Measurements from ENCODE around the gene ATPAF2.
A peak's percentile ranks its signal among the peaks of the same experiment; 100 is the strongest.

The ATPAF2 gene

GRCh38 chr17:18028114-18028951, 10.6 kb downstream of the ATPAF2 start:
- H3K9me3 ChIP-seq (ENCODE audit: control insufficient read depth in 5 of 5, low read length in 5 of 5): no peaks in the 10 kb centered on the region
- H3K4me3 ChIP-seq (ENCODE audit: low read depth in 1 of 5, low read length in 5 of 5): no peak overlapping the region
- peaks cover 0 to 19% (median 7%) of the 10 kb centered on the region in 5 donors for H3K36me3 ChIP-seq (ENCODE audit: control insufficient read depth in 5 of 5, insufficient read depth in 5 of 5, low read length in 5 of 5)
- peak overlapping the region in 1 of 5 donors; percentile 48 for H3K9ac ChIP-seq (ENCODE audit: low read length in 5 of 5)
- H3K27ac ChIP-seq (ENCODE audit: low read depth, low read length): no peak overlapping the region
- no peaks in the 10 kb centered on the region for H3K27me3 ChIP-seq (ENCODE audit: control insufficient read depth in 5 of 5, insufficient read depth in 4 of 5, low read length in 5 of 5)
- H3K4me1 ChIP-seq (ENCODE audit: control insufficient read depth in 5 of 5, insufficient read depth in 5 of 5, low read length in 5 of 5): peaks cover 0 to 43% (median 25%) of the 10 kb centered on the region in 5 donors

- H3K9ac ChIP-seq (ENCODE audit: low read length in 5 of 5): no peak overlapping the region
- no peaks in the 10 kb centered on the region for H3K27me3 ChIP-seq (ENCODE audit: control insufficient read depth in 5 of 5, insufficient read depth in 4 of 5, low read length in 5 of 5)
- peaks cover 0 to 32% (median 19%) of the 10 kb centered on the region in 5 donors for H3K4me1 ChIP-seq (ENCODE audit: control insufficient read depth in 5 of 5, insufficient read depth in 5 of 5, low read length in 5 of 5)
- peaks cover 0 to 19% (median 7%) of the 10 kb centered on the region in 5 donors for H3K36me3 ChIP-seq (ENCODE audit: control insufficient read depth in 5 of 5, insufficient read depth in 5 of 5, low read length in 5 of 5)
- no peak overlapping the region for H3K4me3 ChIP-seq (ENCODE audit: low read depth in 1 of 5, low read length in 5 of 5)
- no peak overlapping the region for H3K27ac ChIP-seq (ENCODE audit: low read depth, low read length)
- no peaks in the 10 kb centered on the region for H3K9me3 ChIP-seq (ENCODE audit: control insufficient read depth in 5 of 5, low read length in 5 of 5)
Observed at GRCh38 chr17:18027280-18027679, 11.7 kb downstream of the ATPAF2 start.

GRCh38 chr17:18025945-18026776, 12.8 kb downstream of the ATPAF2 start:
- no peaks in the 10 kb centered on the region for H3K9me3 ChIP-seq (ENCODE audit: control insufficient read depth in 5 of 5, low read length in 5 of 5)
- peaks cover 0 to 23% (median 12%) of the 10 kb centered on the region in 5 donors for H3K4me1 ChIP-seq (ENCODE audit: control insufficient read depth in 5 of 5, insufficient read depth in 5 of 5, low read length in 5 of 5)
- no peak overlapping the region for H3K27ac ChIP-seq (ENCODE audit: low read depth, low read length)
- peak overlapping the region in 1 of 5 donors; percentile 44 for H3K4me3 ChIP-seq (ENCODE audit: low read depth in 1 of 5, low read length in 5 of 5)
- no peaks in the 10 kb centered on the region for H3K27me3 ChIP-seq (ENCODE audit: control insufficient read depth in 5 of 5, insufficient read depth in 4 of 5, low read length in 5 of 5)
- peaks cover 0 to 27% (median 14%) of the 10 kb centered on the region in 5 donors for H3K36me3 ChIP-seq (ENCODE audit: control insufficient read depth in 5 of 5, insufficient read depth in 5 of 5, low read length in 5 of 5)
- no peak overlapping the region for H3K9ac ChIP-seq (ENCODE audit: low read length in 5 of 5)

GRCh38 chr17:18025241-18025944, 13.6 kb downstream of the ATPAF2 start:
- no peak overlapping the region for H3K27ac ChIP-seq (ENCODE audit: low read depth, low read length)
- H3K9ac ChIP-seq (ENCODE audit: low read length in 5 of 5): no peak overlapping the region
- H3K27me3 ChIP-seq (ENCODE audit: control insufficient read depth in 5 of 5, insufficient read depth in 4 of 5, low read length in 5 of 5): no peaks in the 10 kb centered on the region
- H3K4me1 ChIP-seq (ENCODE audit: control insufficient read depth in 5 of 5, insufficient read depth in 5 of 5, low read length in 5 of 5): peaks cover 0 to 22% (median 12%) of the 10 kb centered on the region in 5 donors
- no peak overlapping the region for H3K4me3 ChIP-seq (ENCODE audit: low read depth in 1 of 5, low read length in 5 of 5)
- H3K36me3 ChIP-seq (ENCODE audit: control insufficient read depth in 5 of 5, insufficient read depth in 5 of 5, low read length in 5 of 5): peaks cover 0 to 30% (median 18%) of the 10 kb centered on the region in 5 donors
- no peaks in the 10 kb centered on the region for H3K9me3 ChIP-seq (ENCODE audit: control insufficient read depth in 5 of 5, low read length in 5 of 5)

GRCh38 chr17:18021372-18021771, 17.6 kb downstream of the ATPAF2 start:
- H3K9me3 ChIP-seq (ENCODE audit: control insufficient read depth in 5 of 5, low read length in 5 of 5): no peaks in the 10 kb centered on the region
- peaks cover 0 to 27% (median 18%) of the 10 kb centered on the region in 5 donors for H3K4me1 ChIP-seq (ENCODE audit: control insufficient read depth in 5 of 5, insufficient read depth in 5 of 5, low read length in 5 of 5)
- no peak overlapping the region for H3K27ac ChIP-seq (ENCODE audit: low read depth, low read length)
- H3K4me3 ChIP-seq (ENCODE audit: low read depth in 1 of 5, low read length in 5 of 5): no peak overlapping the region
- H3K27me3 ChIP-seq (ENCODE audit: control insufficient read depth in 5 of 5, insufficient read depth in 4 of 5, low read length in 5 of 5): no peaks in the 10 kb centered on the region
- peaks cover 0 to 37% (median 22%) of the 10 kb centered on the region in 5 donors for H3K36me3 ChIP-seq (ENCODE audit: control insufficient read depth in 5 of 5, insufficient read depth in 5 of 5, low read length in 5 of 5)
- H3K9ac ChIP-seq (ENCODE audit: low read length in 5 of 5): no peak overlapping the region

- peaks cover 0 to 36% (median 24%) of the 10 kb centered on the region in 5 donors for H3K36me3 ChIP-seq (ENCODE audit: control insufficient read depth in 5 of 5, insufficient read depth in 5 of 5, low read length in 5 of 5)
- no peak overlapping the region for H3K4me3 ChIP-seq (ENCODE audit: low read depth in 1 of 5, low read length in 5 of 5)
Observed at GRCh38 chr17:18020971-18021370, 18.0 kb downstream of the ATPAF2 start.

GRCh38 chr17:18019838-18020154, 19.2 kb downstream of the ATPAF2 start:
- H3K36me3 ChIP-seq (ENCODE audit: control insufficient read depth in 5 of 5, insufficient read depth in 5 of 5, low read length in 5 of 5): peaks cover 0 to 44% (median 27%) of the 10 kb centered on the region in 5 donors
- no peaks in the 10 kb centered on the region for H3K27me3 ChIP-seq (ENCODE audit: control insufficient read depth in 5 of 5, insufficient read depth in 4 of 5, low read length in 5 of 5)
- no peak overlapping the region for H3K27ac ChIP-seq (ENCODE audit: low read depth, low read length)
- no peaks in the 10 kb centered on the region for H3K9me3 ChIP-seq (ENCODE audit: control insufficient read depth in 5 of 5, low read length in 5 of 5)
- peaks cover 0 to 21% (median 12%) of the 10 kb centered on the region in 5 donors for H3K4me1 ChIP-seq (ENCODE audit: control insufficient read depth in 5 of 5, insufficient read depth in 5 of 5, low read length in 5 of 5)
- H3K4me3 ChIP-seq (ENCODE audit: low read depth in 1 of 5, low read length in 5 of 5): no peak overlapping the region
- no peak overlapping the region for H3K9ac ChIP-seq (ENCODE audit: low read length in 5 of 5)

More at GRCh38 chr17:18020971-18021370, 18.0 kb downstream of the ATPAF2 start:
- Histone ChIP-seq H3K27me3 (ENCODE audit: control insufficient read depth in 5 of 5, insufficient read depth in 4 of 5, low read length in 5 of 5) (no peaks in the 10 kb centered on the region), H3K4me1 (ENCODE audit: control insufficient read depth in 5 of 5, insufficient read depth in 5 of 5, low read length in 5 of 5) (peaks cover 0 to 23% (median 14%) of the 10 kb centered on the region in 5 donors), H3K9ac (ENCODE audit: low read length in 5 of 5) (no peak overlapping the region), H3K27ac (ENCODE audit: low read depth, low read length) (no peak overlapping the region), H3K9me3 (ENCODE audit: control insufficient read depth in 5 of 5, low read length in 5 of 5) (no peaks in the 10 kb centered on the region)

GRCh38 chr17:18018411-18018921, 20.5 kb downstream of the ATPAF2 start:
- H3K4me1 ChIP-seq (ENCODE audit: control insufficient read depth in 5 of 5, insufficient read depth in 5 of 5, low read length in 5 of 5): peaks cover 0 to 27% (median 12%) of the 10 kb centered on the region in 5 donors
- no peaks in the 10 kb centered on the region for H3K9me3 ChIP-seq (ENCODE audit: control insufficient read depth in 5 of 5, low read length in 5 of 5)
- peaks cover 0 to 38% (median 22%) of the 10 kb centered on the region in 5 donors for H3K36me3 ChIP-seq (ENCODE audit: control insufficient read depth in 5 of 5, insufficient read depth in 5 of 5, low read length in 5 of 5)
- H3K9ac ChIP-seq (ENCODE audit: low read length in 5 of 5): no peak overlapping the region
- no peaks in the 10 kb centered on the region for H3K27me3 ChIP-seq (ENCODE audit: control insufficient read depth in 5 of 5, insufficient read depth in 4 of 5, low read length in 5 of 5)
- H3K4me3 ChIP-seq (ENCODE audit: low read depth in 1 of 5, low read length in 5 of 5): no peak overlapping the region
- no peak overlapping the region for H3K27ac ChIP-seq (ENCODE audit: low read depth, low read length)

- Histone ChIP-seq H3K9me3 (ENCODE audit: control insufficient read depth in 5 of 5, low read length in 5 of 5) (no peaks in the 10 kb centered on the region), H3K4me1 (ENCODE audit: control insufficient read depth in 5 of 5, insufficient read depth in 5 of 5, low read length in 5 of 5) (peaks cover 0 to 27% (median 12%) of the 10 kb centered on the region in 5 donors), H3K27me3 (ENCODE audit: control insufficient read depth in 5 of 5, insufficient read depth in 4 of 5, low read length in 5 of 5) (no peaks in the 10 kb centered on the region), H3K9ac (ENCODE audit: low read length in 5 of 5) (no peak overlapping the region), H3K4me3 (ENCODE audit: low read depth in 1 of 5, low read length in 5 of 5) (no peak overlapping the region), H3K27ac (ENCODE audit: low read depth, low read length) (no peak overlapping the region), H3K36me3 (ENCODE audit: control insufficient read depth in 5 of 5, insufficient read depth in 5 of 5, low read length in 5 of 5) (peaks cover 3 to 38% (median 22%) of the 10 kb centered on the region in 5 donors)
Observed at GRCh38 chr17:18017958-18018357, 21.0 kb downstream of the ATPAF2 start.

Data from subcutaneous abdominal adipose tissue (tissue), 5 donors.